ENCODE data around the gene EYA2. TPM values are rescaled to one million over a fixed set of nuclear protein-coding genes. Genes with fewer than 3 reads are reported as not detected.

Gene EYA2
- total RNA-seq, 1 experiment from 2014 or later = 0.25 TPM

- no peak overlapping the region for H3K4me3 Mint-ChIP-seq (ENCODE audit: unreplicated experiment)
- no peak for TF ChIP-seq CTCF (IDR thresholded peaks at IDR 0.05; ENCODE audit: insufficient read depth in 1 of 2, low read depth in 1 of 2, low read length in 1 of 2, severe bottlenecking in 1 of 2, unreplicated experiment in 1 of 2)
- H3K27me3 Mint-ChIP-seq (ENCODE audit: insufficient read depth, unreplicated experiment) = peaks cover 6% of the 10 kb centered on the region
- no peaks in the 10 kb centered on the region for H3K27me3 ChIP-seq (replicated peaks; ENCODE audit: control insufficient read depth, insufficient read depth, low read length)
- H3K36me3 ChIP-seq (ENCODE audit: control insufficient read depth, insufficient read depth, low read length) = no peaks in the 10 kb centered on the region
- no peak overlapping the region for H3K27ac Mint-ChIP-seq (ENCODE audit: unreplicated experiment)
- H3K9me3 ChIP-seq = no peaks in the 10 kb centered on the region
- no peak for DNase-seq
- no peaks in the 10 kb centered on the region for H3K9me3 Mint-ChIP-seq (ENCODE audit: unreplicated experiment)
- no peaks in the 10 kb centered on the region for H3K36me3 Mint-ChIP-seq (ENCODE audit: insufficient read depth, unreplicated experiment)
- H3K4me3 ChIP-seq (ENCODE audit: low read depth, low read length) = no peak overlapping the region
- intact Hi-C loops (cut with micrococcal nuclease; ENCODE audit: unreplicated experiment) = no loop called here
- CTCF ChIA-PET = no interaction called here
- H3K4me1 Mint-ChIP-seq (ENCODE audit: low read depth, unreplicated experiment) = no peaks in the 10 kb centered on the region
- no TSS peak for BruUV-seq (replicated peaks)
- POLR2A ChIA-PET = no interaction called here
- no peaks in the 10 kb centered on the region for H3K4me1 ChIP-seq
Observed at GRCh38 chr20:46962452-46963195, 68.0 kb downstream of the EYA2 start.

- Mint-ChIP-seq H3K27me3 (ENCODE audit: insufficient read depth, unreplicated experiment) (peaks cover 6% of the 10 kb centered on the region), H3K4me1 (ENCODE audit: low read depth, unreplicated experiment) (no peaks in the 10 kb centered on the region), H3K27ac (ENCODE audit: unreplicated experiment) (no peak overlapping the region), H3K36me3 (ENCODE audit: insufficient read depth, unreplicated experiment) (no peaks in the 10 kb centered on the region), H3K9me3 (ENCODE audit: unreplicated experiment) (no peaks in the 10 kb centered on the region), H3K4me3 (ENCODE audit: unreplicated experiment) (no peak overlapping the region)
- H3K27me3 ChIP-seq (replicated peaks; ENCODE audit: control insufficient read depth, insufficient read depth, low read length) = no peaks in the 10 kb centered on the region
- intact Hi-C loops (cut with micrococcal nuclease; ENCODE audit: unreplicated experiment) = no loop called here
- H3K4me3 ChIP-seq (ENCODE audit: low read depth, low read length) = no peak overlapping the region
- POLR2A ChIA-PET = no interaction called here
- no peak for TF ChIP-seq CTCF (IDR thresholded peaks at IDR 0.05; ENCODE audit: insufficient read depth in 1 of 2, low read depth in 1 of 2, low read length in 1 of 2, severe bottlenecking in 1 of 2, unreplicated experiment in 1 of 2)
- CTCF ChIA-PET = no interaction called here
- no peaks in the 10 kb centered on the region for H3K9me3 ChIP-seq
- DNase-seq = no peak
- no TSS peak for BruUV-seq (replicated peaks)
- no peaks in the 10 kb centered on the region for H3K36me3 ChIP-seq (ENCODE audit: control insufficient read depth, insufficient read depth, low read length)
- H3K4me1 ChIP-seq = no peaks in the 10 kb centered on the region
Observed at GRCh38 chr20:46963196-46963529, 68.5 kb downstream of the EYA2 start.

- DNase-seq = no peak
- CTCF ChIA-PET = interaction anchor here (1.5 kb wide), 1 partner anchor 162 kb away, joined by 3 read pairs; no protein-coding TSS in a partner anchor
- Mint-ChIP-seq H3K4me1 (ENCODE audit: low read depth, unreplicated experiment) (no peaks in the 10 kb centered on the region), H3K9me3 (ENCODE audit: unreplicated experiment) (no peaks in the 10 kb centered on the region), H3K36me3 (ENCODE audit: insufficient read depth, unreplicated experiment) (no peaks in the 10 kb centered on the region), H3K27me3 (ENCODE audit: insufficient read depth, unreplicated experiment) (peaks cover 8% of the 10 kb centered on the region), H3K4me3 (ENCODE audit: unreplicated experiment) (no peak overlapping the region), H3K27ac (ENCODE audit: unreplicated experiment) (no peak overlapping the region)
- POLR2A ChIA-PET = interaction anchor here (0.6 kb wide), 1 partner anchor 35 kb away, joined by 3 read pairs; no protein-coding TSS in a partner anchor
- no TSS peak for BruUV-seq (replicated peaks)
- TF ChIP-seq CTCF (IDR thresholded peaks at IDR 0.05; ENCODE audit: insufficient read depth in 1 of 2, low read depth in 1 of 2, low read length in 1 of 2, severe bottlenecking in 1 of 2, unreplicated experiment in 1 of 2) = no peak
- no peaks in the 10 kb centered on the region for H3K36me3 ChIP-seq (ENCODE audit: control insufficient read depth, insufficient read depth, low read length)
- no peaks in the 10 kb centered on the region for H3K27me3 ChIP-seq (replicated peaks; ENCODE audit: control insufficient read depth, insufficient read depth, low read length)
- no peaks in the 10 kb centered on the region for H3K9me3 ChIP-seq
- intact Hi-C loops (cut with micrococcal nuclease; ENCODE audit: unreplicated experiment) = no loop called here
- H3K4me1 ChIP-seq = no peaks in the 10 kb centered on the region
- no peak overlapping the region for H3K4me3 ChIP-seq (ENCODE audit: low read depth, low read length)
Observed at GRCh38 chr20:46963758-46964617, 69.3 kb downstream of the EYA2 start.

All from Caco-2 (cell line).